ENCODE measurements around the gene ADRA2B. TPM values are rescaled to one million over a fixed set of nuclear protein-coding genes. Genes with fewer than 3 reads are reported as not detected.

Gene ADRA2B
- total and polyA plus RNA-seq, 2 experiments from 2014 or later, result not detected

- Histone ChIP-seq H3F3A (ENCODE audit: insufficient read depth) (no peaks in the 10 kb centered on the region), H3K4me2 (ENCODE audit: unreplicated experiment) (peak overlapping the region; percentile 70), H3K79me2 (ENCODE audit: insufficient read depth) (no peaks in the 10 kb centered on the region), H3K9me3 (ENCODE audit: low read depth) (no peaks in the 10 kb centered on the region), H3K4me3 (peak overlapping the region; percentile 44), H2AFZ (peak overlapping the region; percentile 55; the same call in 1 of the 2 replicates), H4K20me1 (ENCODE audit: insufficient read depth) (no peaks in the 10 kb centered on the region), H3K27me3 (replicated peaks; ENCODE audit: insufficient read depth) (peaks cover 43% of the 10 kb centered on the region), H3K9ac (no peak overlapping the region), H3K9me2 (ENCODE audit: insufficient read depth) (no peaks in the 10 kb centered on the region), H3K36me3 (ENCODE audit: low read depth) (no peaks in the 10 kb centered on the region), H3K4me1 (ENCODE audit: insufficient read depth) (no peaks in the 10 kb centered on the region), H3K27ac (no peak overlapping the region)
- 0 to 2% methylated on average over 29 to 34 of the region's 62 CpGs for WGBS, 2 experiments (ENCODE audit: low coverage in 1 of 2, low lambda C conversion rate in 2 of 2, missing lambda C conversion rate in 2 of 2)
- in situ Hi-C loops (cut with MboI), result no loop called here
- DNase-seq, result peak; percentile 73
- no peak for TF ChIP-seq EZH2phosphoT487 (IDR thresholded peaks at IDR 0.05; ENCODE audit: insufficient read depth, low read depth)
- TF ChIP-seq EZH2 (IDR thresholded peaks at IDR 0.05; ENCODE audit: insufficient read depth, poor library complexity, severe bottlenecking), result peak; percentile 51
These were observed 635 bp upstream of the ADRA2B start for GRCh38 chr2:96116879-96117533.

GRCh38 chr2:96115631-96116423 is 544 bp downstream of the ADRA2B start:
- in situ Hi-C loops (cut with MboI), result no loop called here
- no peaks in the 10 kb centered on the region for H3K9me3 ChIP-seq (ENCODE audit: low read depth)
- 47 to 66% methylated on average over 43 to 69 of the region's 77 CpGs for WGBS, 2 experiments (ENCODE audit: low coverage in 1 of 2, low lambda C conversion rate in 2 of 2, missing lambda C conversion rate in 2 of 2)
- H3K4me1 ChIP-seq (ENCODE audit: insufficient read depth), result no peaks in the 10 kb centered on the region
- no peaks in the 10 kb centered on the region for H3K79me2 ChIP-seq (ENCODE audit: insufficient read depth)
- no peaks in the 10 kb centered on the region for H3F3A ChIP-seq (ENCODE audit: insufficient read depth)
- peak overlapping the region; percentile 44 for H3K4me3 ChIP-seq
- no peaks in the 10 kb centered on the region for H3K9me2 ChIP-seq (ENCODE audit: insufficient read depth)
- H3K36me3 ChIP-seq (ENCODE audit: low read depth), result no peaks in the 10 kb centered on the region
- H3K27me3 ChIP-seq (replicated peaks; ENCODE audit: insufficient read depth), result peaks cover 31% of the 10 kb centered on the region
- peak overlapping the region; percentile 55; the same call in 1 of the 2 replicates for H2AFZ ChIP-seq
- H3K9ac ChIP-seq, result no peak overlapping the region
- TF ChIP-seq EZH2 (IDR thresholded peaks at IDR 0.05; ENCODE audit: insufficient read depth, poor library complexity, severe bottlenecking) (no peak), EZH2phosphoT487 (IDR thresholded peaks at IDR 0.05; ENCODE audit: insufficient read depth, low read depth) (0 out of 2 replicates have a peak, but pooled peaks have one; percentile 25)
- H3K4me2 ChIP-seq (ENCODE audit: unreplicated experiment), result no peak overlapping the region
- no peaks in the 10 kb centered on the region for H4K20me1 ChIP-seq (ENCODE audit: insufficient read depth)
- no peak for DNase-seq
- no peak overlapping the region for H3K27ac ChIP-seq

- TF ChIP-seq EZH2phosphoT487 (IDR thresholded peaks at IDR 0.05; ENCODE audit: insufficient read depth, low read depth) (no peak), EZH2 (IDR thresholded peaks at IDR 0.05; ENCODE audit: insufficient read depth, poor library complexity, severe bottlenecking) (no peak)
- 87 to 89% methylated on average over 23 to 24 of the region's 24 CpGs for WGBS, 2 experiments (ENCODE audit: low coverage in 1 of 2, low lambda C conversion rate in 2 of 2, missing lambda C conversion rate in 2 of 2)
These were observed 1.3 kb downstream of the ADRA2B start for GRCh38 chr2:96114903-96115581.

GRCh38 chr2:96114546-96114902 is 1.8 kb downstream of the ADRA2B start:
- Histone ChIP-seq H3F3A (ENCODE audit: insufficient read depth) (no peaks in the 10 kb centered on the region), H2AFZ (no peak overlapping the region), H3K4me2 (ENCODE audit: unreplicated experiment) (no peak overlapping the region), H3K79me2 (ENCODE audit: insufficient read depth) (no peaks in the 10 kb centered on the region), H3K27ac (no peak overlapping the region), H3K36me3 (ENCODE audit: low read depth) (no peaks in the 10 kb centered on the region), H3K9me3 (ENCODE audit: low read depth) (no peaks in the 10 kb centered on the region), H3K9ac (no peak overlapping the region), H4K20me1 (ENCODE audit: insufficient read depth) (no peaks in the 10 kb centered on the region), H3K4me3 (no peak overlapping the region), H3K9me2 (ENCODE audit: insufficient read depth) (no peaks in the 10 kb centered on the region), H3K27me3 (replicated peaks; ENCODE audit: insufficient read depth) (peaks cover 22% of the 10 kb centered on the region), H3K4me1 (ENCODE audit: insufficient read depth) (no peaks in the 10 kb centered on the region)
- 88 to 93% methylated on average over 13 of the region's 13 CpGs for WGBS, 2 experiments (ENCODE audit: low coverage in 1 of 2, low lambda C conversion rate in 2 of 2, missing lambda C conversion rate in 2 of 2)
- in situ Hi-C loops (cut with MboI), result no loop called here
- no peak for DNase-seq
- TF ChIP-seq EZH2phosphoT487 (IDR thresholded peaks at IDR 0.05; ENCODE audit: insufficient read depth, low read depth) (no peak), EZH2 (IDR thresholded peaks at IDR 0.05; ENCODE audit: insufficient read depth, poor library complexity, severe bottlenecking) (no peak)

More at GRCh38 chr2:96114903-96115581, 1.3 kb downstream of the ADRA2B start:
- Histone ChIP-seq H3K79me2 (ENCODE audit: insufficient read depth) (no peaks in the 10 kb centered on the region), H3K9me2 (ENCODE audit: insufficient read depth) (no peaks in the 10 kb centered on the region), H3K27ac (no peak overlapping the region), H3K4me3 (no peak overlapping the region), H4K20me1 (ENCODE audit: insufficient read depth) (no peaks in the 10 kb centered on the region), H3K9ac (no peak overlapping the region), H3K27me3 (replicated peaks; ENCODE audit: insufficient read depth) (peaks cover 27% of the 10 kb centered on the region), H3K9me3 (ENCODE audit: low read depth) (no peaks in the 10 kb centered on the region), H2AFZ (no peak overlapping the region), H3F3A (ENCODE audit: insufficient read depth) (no peaks in the 10 kb centered on the region), H3K4me2 (ENCODE audit: unreplicated experiment) (no peak overlapping the region), H3K36me3 (ENCODE audit: low read depth) (no peaks in the 10 kb centered on the region), H3K4me1 (ENCODE audit: insufficient read depth) (no peaks in the 10 kb centered on the region)
- no peak for DNase-seq
- in situ Hi-C loops (cut with MboI), result no loop called here
